Measurements from ENCODE around the gene SERPINA1. TPM values are rescaled to one million over a fixed set of nuclear protein-coding genes. Genes with fewer than 3 reads are reported as not detected.

Gene SERPINA1
- 0.45 to 3.1 TPM (median 0.61 TPM) in 5 replicates for total RNA-seq (2022; extraction: Qiagen RNA extraction; ENCODE audit: low read depth)

GRCh38 chr14:94388384-94389103 lies at the start of gene SERPINA1:
SERPINA1 (minus strand) TSS chr14:94388602; CDS start chr14:94383237, 5,365 bp downstream.

GRCh38 chr14:94366146-94366915 lies 22.1 kb downstream of the SERPINA1 start, which contains the start of gene SERPINA2:
SERPINA2 (minus strand) TSS chr14:94366698.

Other genes starting within 250 kb of the SERPINA1 start
- 0.27 to 0.79 TPM (median 0.46 TPM) in 5 replicates for gene PPP4R4, start 214.3 kb downstream of the SERPINA1 start, total RNA-seq (2022; extraction: Qiagen RNA extraction; ENCODE audit: low read depth)
- not detected in 5 replicates for gene SERPINA10, start 95.3 kb downstream of the SERPINA1 start, total RNA-seq (2022; extraction: Qiagen RNA extraction; ENCODE audit: low read depth)
- gene SERPINA6, start 65.3 kb downstream of the SERPINA1 start, total RNA-seq (2022; extraction: Qiagen RNA extraction; ENCODE audit: low read depth), result 0.49 to 1.9 TPM (median 0.66 TPM) in 5 replicates
- not detected in 5 replicates for gene SERPINA2, start 21.9 kb downstream of the SERPINA1 start, total RNA-seq (2022; extraction: Qiagen RNA extraction; ENCODE audit: low read depth)
- gene SERPINA11, start 64.2 kb upstream of the SERPINA1 start, total RNA-seq (2022; extraction: Qiagen RNA extraction; ENCODE audit: low read depth), result not detected in 5 replicates
- not detected in 5 replicates for gene SERPINA9, start 87.6 kb upstream of the SERPINA1 start, total RNA-seq (2022; extraction: Qiagen RNA extraction; ENCODE audit: low read depth)
- not detected in 5 replicates for gene SERPINA12, start 120.9 kb upstream of the SERPINA1 start, total RNA-seq (2022; extraction: Qiagen RNA extraction; ENCODE audit: low read depth)
- not detected in 5 replicates for gene SERPINA4, start 172.8 kb upstream of the SERPINA1 start, total RNA-seq (2022; extraction: Qiagen RNA extraction; ENCODE audit: low read depth)
- gene SERPINA5, start 192.8 kb upstream of the SERPINA1 start, total RNA-seq (2022; extraction: Qiagen RNA extraction; ENCODE audit: low read depth), result 0.10 to 0.33 TPM (median 0.22 TPM) in 5 replicates
- gene SERPINA3, start 223.8 kb upstream of the SERPINA1 start, total RNA-seq (2022; extraction: Qiagen RNA extraction; ENCODE audit: low read depth), result 6.1 to 7.6 TPM (median 6.6 TPM) in 5 replicates